GM21786 (cell line): ENCODE results near the gene PFDN1.

Experiments used
- ATAC-seq: cut with Tn5 transposase; IDR thresholded peaks from one replicate; pipeline ENCODE4 v1.9.1; 2021; ENCODE audit not compliant: unreplicated experiment

Gene PFDN1

GRCh38 chr5:140329739-140330481 lies 27.0 kb upstream of the PFDN1 start:
- ATAC-seq = no peak

GRCh38 chr5:140328036-140328764 lies 25.3 kb upstream of the PFDN1 start:
- ATAC-seq = no peak

GRCh38 chr5:140327589-140327988 lies 24.7 kb upstream of the PFDN1 start:
- no peak for ATAC-seq

- ATAC-seq = no peak
Measured at GRCh38 chr5:140325486-140325885, 22.6 kb upstream of the PFDN1 start.

- no peak for ATAC-seq
Measured at GRCh38 chr5:140324617-140325241, 21.8 kb upstream of the PFDN1 start.

- no peak for ATAC-seq
Measured at GRCh38 chr5:140324041-140324600, 21.2 kb upstream of the PFDN1 start.

GRCh38 chr5:140322751-140323731 lies 20.1 kb upstream of the PFDN1 start:
- ATAC-seq = no peak

GRCh38 chr5:140321796-140322195 lies 18.9 kb upstream of the PFDN1 start:
- ATAC-seq = no peak

GRCh38 chr5:140319833-140320232 lies 16.9 kb upstream of the PFDN1 start:
- ATAC-seq = no peak

- ATAC-seq = no peak
Measured at GRCh38 chr5:140318792-140319191, 15.9 kb upstream of the PFDN1 start.

GRCh38 chr5:140317859-140318258 lies 15.0 kb upstream of the PFDN1 start:
- ATAC-seq = no peak

- ATAC-seq = no peak
Measured at GRCh38 chr5:140312791-140313189, 9.9 kb upstream of the PFDN1 start.

- no peak for ATAC-seq
Measured at GRCh38 chr5:140312067-140312790, 9.3 kb upstream of the PFDN1 start.

GRCh38 chr5:140311011-140311467 lies 8.1 kb upstream of the PFDN1 start:
- no peak for ATAC-seq

- ATAC-seq = no peak
Measured at GRCh38 chr5:140310434-140310833, 7.5 kb upstream of the PFDN1 start.

GRCh38 chr5:140309706-140310249 lies 6.9 kb upstream of the PFDN1 start:
- no peak for ATAC-seq

GRCh38 chr5:140305471-140305870 lies 2.6 kb upstream of the PFDN1 start:
- ATAC-seq = no peak

GRCh38 chr5:140303966-140304365 lies 1.1 kb upstream of the PFDN1 start:
- ATAC-seq = no peak

GRCh38 chr5:140301136-140301535 lies 1.8 kb downstream of the PFDN1 start:
- ATAC-seq = no peak
